ENCODE data around the gene MAMDC4.

- TF ChIP-seq, protein P1, sequence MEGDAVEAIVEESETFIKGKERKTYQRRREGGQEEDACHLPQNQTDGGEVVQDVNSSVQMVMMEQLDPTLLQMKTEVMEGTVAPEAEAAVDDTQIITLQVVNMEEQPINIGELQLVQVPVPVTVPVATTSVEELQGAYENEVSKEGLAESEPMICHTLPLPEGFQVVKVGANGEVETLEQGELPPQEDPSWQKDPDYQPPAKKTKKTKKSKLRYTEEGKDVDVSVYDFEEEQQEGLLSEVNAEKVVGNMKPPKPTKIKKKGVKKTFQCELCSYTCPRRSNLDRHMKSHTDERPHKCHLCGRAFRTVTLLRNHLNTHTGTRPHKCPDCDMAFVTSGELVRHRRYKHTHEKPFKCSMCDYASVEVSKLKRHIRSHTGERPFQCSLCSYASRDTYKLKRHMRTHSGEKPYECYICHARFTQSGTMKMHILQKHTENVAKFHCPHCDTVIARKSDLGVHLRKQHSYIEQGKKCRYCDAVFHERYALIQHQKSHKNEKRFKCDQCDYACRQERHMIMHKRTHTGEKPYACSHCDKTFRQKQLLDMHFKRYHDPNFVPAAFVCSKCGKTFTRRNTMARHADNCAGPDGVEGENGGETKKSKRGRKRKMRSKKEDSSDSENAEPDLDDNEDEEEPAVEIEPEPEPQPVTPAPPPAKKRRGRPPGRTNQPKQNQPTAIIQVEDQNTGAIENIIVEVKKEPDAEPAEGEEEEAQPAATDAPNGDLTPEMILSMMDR (IDR thresholded peaks at IDR 0.05; ENCODE audit: borderline replicate concordance, extremely low read depth, low read length, poor library complexity, severe bottlenecking) = no peak
- no peak for TF ChIP-seq EZH2 (IDR thresholded peaks at IDR 0.05; ENCODE audit: borderline replicate concordance, low read depth, low read length, severe bottlenecking)
Observed at GRCh38 chr9:136867480-136867879, 15.3 kb downstream of the MAMDC4 start.

All from DND-41 (cell line).